Stimulated activated CD4-positive, alpha-beta T cell treated with anti-CD3 and anti-CD28 coated beads, Interleukin-4, amount 100 ng/mL, for 24 hours (primary cell): ENCODE measurements around the gene MIS12.

Experiments
- DNase-seq: peaks from one replicate; pipeline ENCODE4 v3.0.0-alpha.2; 2020

The MIS12 gene

DNA sequence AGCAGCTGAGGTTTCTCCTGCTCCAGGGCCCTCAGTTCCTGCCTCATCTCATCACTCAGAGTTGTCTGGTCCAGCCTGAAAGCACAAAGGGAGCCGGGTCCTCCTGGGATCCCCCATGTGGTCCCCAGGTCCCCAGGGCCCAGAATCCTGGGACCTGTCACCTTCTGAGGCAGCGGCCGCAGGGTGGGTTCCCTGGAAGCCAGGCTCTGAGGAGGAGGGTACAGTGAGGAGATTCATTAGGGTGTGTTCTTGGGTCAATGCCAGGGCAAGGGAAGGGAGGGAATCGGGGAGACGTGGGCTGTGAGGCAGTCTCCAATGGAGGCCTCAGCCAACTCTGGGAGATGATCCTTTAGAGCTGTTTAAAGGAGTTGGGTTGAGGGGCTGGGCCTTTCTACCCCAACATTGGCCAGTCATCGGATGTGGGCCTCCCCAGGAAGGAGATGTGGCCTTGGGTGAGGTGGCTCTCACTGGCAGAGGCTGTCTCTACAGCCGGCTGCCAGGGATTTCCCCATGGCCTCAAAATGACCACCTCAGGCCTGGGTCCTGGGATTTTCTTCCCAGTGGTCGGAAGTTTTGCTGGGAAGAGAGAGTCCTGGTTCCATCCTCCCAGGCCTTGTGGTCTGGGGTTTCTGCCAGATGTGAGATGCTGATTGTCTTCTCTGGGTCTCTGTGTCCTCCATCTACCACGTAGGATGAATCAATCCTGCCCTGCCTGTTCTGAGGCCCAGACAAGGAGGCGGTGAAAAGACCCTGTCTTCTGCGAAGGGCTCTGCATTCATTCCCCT lies 50.7 kb downstream of the MIS12 start:
- DNase-seq = no peak

DNA sequence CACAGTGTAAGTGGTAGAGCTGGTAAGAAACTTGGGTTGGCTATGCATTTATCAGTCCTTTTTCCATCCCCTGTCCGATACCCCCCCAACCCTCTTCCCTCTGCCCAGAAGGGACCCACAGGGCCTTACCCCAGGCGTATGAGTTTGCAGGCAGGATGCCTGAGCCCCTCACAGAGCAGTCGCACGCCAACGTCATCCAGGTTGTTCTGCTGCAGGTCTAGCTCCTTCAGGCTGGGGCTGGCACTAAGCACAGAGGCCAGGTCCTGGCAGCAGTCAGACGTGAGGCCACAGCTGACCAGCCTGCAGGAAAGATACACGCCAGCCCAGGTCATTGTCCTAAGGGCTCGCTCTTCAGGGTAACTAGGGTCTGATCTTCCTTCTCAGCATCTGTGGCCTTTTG lies 52.9 kb downstream of the MIS12 start:
- no peak for DNase-seq

DNA sequence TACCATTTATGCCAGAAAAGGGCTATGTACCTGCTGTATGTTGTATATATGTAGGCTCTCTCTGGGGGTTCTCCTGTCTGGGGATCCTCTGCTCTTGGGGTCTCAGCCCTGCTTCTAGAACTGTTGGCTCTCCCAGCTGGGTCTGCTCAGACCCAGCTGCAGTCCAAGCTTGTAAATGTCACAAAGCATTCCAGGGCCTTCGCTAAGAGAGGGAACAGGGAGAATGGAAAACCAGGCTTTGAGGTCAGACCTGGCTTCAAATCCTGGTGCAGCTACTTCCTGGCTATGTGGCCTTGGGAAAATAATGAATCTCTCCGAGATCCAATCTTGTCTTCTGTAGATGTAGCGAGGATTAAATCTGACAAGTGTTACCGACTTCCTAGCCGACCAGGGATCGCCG lies 54.0 kb downstream of the MIS12 start:
- no peak for DNase-seq
